ENCODE results near the gene METTL16. TPM values are rescaled to one million over a fixed set of nuclear protein-coding genes. Genes with fewer than 3 reads are reported as not detected.

METTL16 gene
- total RNA-seq, 2 experiments from 2014 or later = 26.6 to 41.5 TPM

- no peaks in the 10 kb centered on the region for H4K20me1 ChIP-seq (ENCODE audit: insufficient read depth, low read length)
- no peaks in the 10 kb centered on the region for H3K79me2 ChIP-seq (ENCODE audit: insufficient read depth, low read depth, low read length)
- no peaks in the 10 kb centered on the region for H3K4me1 ChIP-seq (ENCODE audit: insufficient read depth, low read length, poor library complexity, severe bottlenecking)
- no peak overlapping the region for H3K4me3 ChIP-seq (ENCODE audit: low read depth, low read length, poor library complexity, severe bottlenecking)
- intact Hi-C loops (cut with micrococcal nuclease; ENCODE audit: unreplicated experiment) = no loop called here
- no peak overlapping the region for H3K4me2 ChIP-seq (ENCODE audit: low read length)
- H3K27ac ChIP-seq (ENCODE audit: low read depth, low read length, poor library complexity, severe bottlenecking) = no peak overlapping the region
- no peaks in the 10 kb centered on the region for H3K9me3 ChIP-seq (ENCODE audit: low read length)
- ChIA-PET CTCF (ENCODE audit: unreplicated experiment) (no interaction called here), POLR2A (interaction anchor here (0.6 kb wide), 2 partner anchors 104 to 1598 kb away, joined by 3 to 4 read pairs; no protein-coding TSS in a partner anchor)
- no TSS peak for BruUV-seq (replicated peaks)
- no peak overlapping the region for H2AFZ ChIP-seq (ENCODE audit: low read length)
- H3K36me3 ChIP-seq (ENCODE audit: insufficient read depth, low read length) = no peaks in the 10 kb centered on the region
- TF ChIP-seq EZH2phosphoT487 (IDR thresholded peaks at IDR 0.05; ENCODE audit: borderline replicate concordance, low read depth, low read length) (no peak), CTCF (conservative IDR thresholded peaks at IDR 0.05; ENCODE audit: low read length) (no peak)
- no peak for DNase-seq (ENCODE audit: low spot score)
- no peaks in the 10 kb centered on the region for H3K9me2 ChIP-seq (ENCODE audit: insufficient read depth, low read length)
These were observed 143.3 kb downstream of the METTL16 start for GRCh38 chr17:2368359-2368758.

- TF ChIP-seq EZH2phosphoT487 (IDR thresholded peaks at IDR 0.05; ENCODE audit: borderline replicate concordance, low read depth, low read length) = no peak
- TF ChIP-seq CTCF (conservative IDR thresholded peaks at IDR 0.05; ENCODE audit: low read length) = no peak
- no peaks in the 10 kb centered on the region for H3K36me3 ChIP-seq (ENCODE audit: insufficient read depth, low read length)
- H3K79me2 ChIP-seq (ENCODE audit: insufficient read depth, low read depth, low read length) = no peaks in the 10 kb centered on the region
- H4K20me1 ChIP-seq (ENCODE audit: insufficient read depth, low read length) = no peaks in the 10 kb centered on the region
- ChIA-PET POLR2A (no interaction called here), CTCF (ENCODE audit: unreplicated experiment) (no interaction called here)
- H3K9me3 ChIP-seq (ENCODE audit: low read length) = no peaks in the 10 kb centered on the region
- H3K4me2 ChIP-seq (ENCODE audit: low read length) = no peak overlapping the region
- no peak overlapping the region for H3K4me3 ChIP-seq (ENCODE audit: low read depth, low read length, poor library complexity, severe bottlenecking)
- no peak overlapping the region for H3K27ac ChIP-seq (ENCODE audit: low read depth, low read length, poor library complexity, severe bottlenecking)
- DNase-seq (ENCODE audit: low spot score) = no peak
- intact Hi-C loops (cut with micrococcal nuclease; ENCODE audit: unreplicated experiment) = no loop called here
- BruUV-seq (replicated peaks) = no TSS peak
- no peaks in the 10 kb centered on the region for H3K9me2 ChIP-seq (ENCODE audit: insufficient read depth, low read length)
- no peak overlapping the region for H2AFZ ChIP-seq (ENCODE audit: low read length)
- no peaks in the 10 kb centered on the region for H3K4me1 ChIP-seq (ENCODE audit: insufficient read depth, low read length, poor library complexity, severe bottlenecking)
These were observed 144.8 kb downstream of the METTL16 start for GRCh38 chr17:2366747-2367494.

Small RNAs within 50 kb of the gene (small RNA-seq; reads per million reads assigned to genes)
- gene AC006435.3 (not detected), gene AC006435.4 (not detected), gene AC006435.5 (not detected)

Other genes starting within 250 kb of the METTL16 start
- gene SMG6, start 208.1 kb downstream of the METTL16 start, total RNA-seq (2014; rRNA removed; shearing (Covaris generic)) = 10.2 and 12.5 TPM in 2 replicates
- 17.8 and 18.8 TPM in 2 replicates for gene SMG6, start 208.1 kb downstream of the METTL16 start, total RNA-seq (2022)
- gene SRR, start 207.9 kb downstream of the METTL16 start, total RNA-seq (2014; rRNA removed; shearing (Covaris generic)) = 3.8 and 5.6 TPM in 2 replicates
- 5.8 and 12.1 TPM in 2 replicates for gene SRR, start 207.9 kb downstream of the METTL16 start, total RNA-seq (2022)
- gene TSR1, start 175.4 kb downstream of the METTL16 start, total RNA-seq (2014; rRNA removed; shearing (Covaris generic)) = 71.4 and 85.8 TPM in 2 replicates
- 48.1 and 58.7 TPM in 2 replicates for gene TSR1, start 175.4 kb downstream of the METTL16 start, total RNA-seq (2022)
- gene SGSM2, start 174.4 kb downstream of the METTL16 start, total RNA-seq (2014; rRNA removed; shearing (Covaris generic)) = 38.4 and 44.0 TPM in 2 replicates
- gene SGSM2, start 174.4 kb downstream of the METTL16 start, total RNA-seq (2022) = 49.0 and 50.6 TPM in 2 replicates
- gene MNT, start 110.8 kb downstream of the METTL16 start, total RNA-seq (2014; rRNA removed; shearing (Covaris generic)) = 17.7 and 22.2 TPM in 2 replicates
- 58.7 and 60.0 TPM in 2 replicates for gene MNT, start 110.8 kb downstream of the METTL16 start, total RNA-seq (2022)
- 51.1 and 61.3 TPM in 2 replicates for gene PAFAH1B1, start 81.8 kb upstream of the METTL16 start, total RNA-seq (2014; rRNA removed; shearing (Covaris generic))
- 127 and 138 TPM in 2 replicates for gene PAFAH1B1, start 81.8 kb upstream of the METTL16 start, total RNA-seq (2022)
- gene CLUH, start 199.9 kb upstream of the METTL16 start, total RNA-seq (2014; rRNA removed; shearing (Covaris generic)) = 85.2 and 96.3 TPM in 2 replicates
- gene CLUH, start 199.9 kb upstream of the METTL16 start, total RNA-seq (2022) = 122 and 132 TPM in 2 replicates
- gene CCDC92B, start 237.8 kb upstream of the METTL16 start, total RNA-seq (2014; rRNA removed; shearing (Covaris generic)) = not detected in 2 replicates
- gene CCDC92B, start 237.8 kb upstream of the METTL16 start, total RNA-seq (2022) = not detected in 2 replicates